RWPE2 (cell line): Measurements from ENCODE around the gene PLCL1.
"Not testable (repeated sequence)": the region's sequence is repeated elsewhere in the genome, so short reads cannot be mapped to it uniquely, and the experiment has no call there.

Experiments
- ATAC-seq: fragments of 200-7000 bp; cut with Tn5 transposase; 3 replicates; pipeline ENCODE4 v1.9.1; 2021; ENCODE audit warnings: low read depth
- DNase-seq: peaks from one replicate; pipeline ENCODE4 v3.0.0-alpha.2; 2020; ENCODE audit warnings: low spot score
- H3K27ac ChIP-seq: fragments of 450-650 bp; 2 replicates; pipeline ENCODE4 v1.5.1; 2017; ENCODE audit warnings: mild to moderate bottlenecking; ENCODE audit not compliant: poor library complexity, severe bottlenecking
- H3K27me3 ChIP-seq: fragments of 250-450 bp; sonication (Bioruptor Pico); 2 replicates; pipeline ENCODE4 v1.5.1; 2021; ENCODE audit warnings: mild to moderate bottlenecking, moderate library complexity; ENCODE audit not compliant: insufficient read depth, poor library complexity, severe bottlenecking
- H3K36me3 ChIP-seq: fragments of 250-450 bp; sonication (Bioruptor Pico); 2 replicates; pipeline ENCODE4 v1.5.1; 2020; ENCODE audit warnings: low read depth, mild to moderate bottlenecking, moderate library complexity
- H3K4me1 ChIP-seq: fragments of 250-450 bp; sonication (Bioruptor Pico); 2 replicates; pipeline ENCODE4 v1.5.1; 2021; ENCODE audit warnings: mild to moderate bottlenecking, moderate library complexity; ENCODE audit not compliant: insufficient read depth, poor library complexity, severe bottlenecking
- H3K4me3 ChIP-seq: fragments of 250-450 bp; sonication (Bioruptor Pico); 2 replicates; pipeline ENCODE4 v1.5.1; 2021; ENCODE audit warnings: mild to moderate bottlenecking, moderate library complexity; ENCODE audit not compliant: severe bottlenecking
- H3K9me3 ChIP-seq: fragments of 250-450 bp; sonication (Bioruptor Pico); 2 replicates; pipeline ENCODE4 v1.5.1; 2021; ENCODE audit warnings: mild to moderate bottlenecking, moderate library complexity; ENCODE audit not compliant: severe bottlenecking
- CTCF ChIP-seq: fragments of 450-650 bp; IDR thresholded peaks from one replicate; pipeline ENCODE4 v1.5.1; 2017; ENCODE audit warnings: mild to moderate bottlenecking, moderate library complexity; ENCODE audit not compliant: poor library complexity, severe bottlenecking

The PLCL1 gene

GRCh38 chr2:198178766-198179165 lies 374.4 kb downstream of the PLCL1 start:
- no peak overlapping the region for H3K4me3 ChIP-seq
- DNase-seq: no peak
- H3K36me3 ChIP-seq: no peaks in the 10 kb centered on the region
- TF ChIP-seq CTCF: no peak
- H3K9me3 ChIP-seq: no peaks in the 10 kb centered on the region
- H3K27ac ChIP-seq: no peak overlapping the region
- no peaks in the 10 kb centered on the region for H3K4me1 ChIP-seq
- no peaks in the 10 kb centered on the region for H3K27me3 ChIP-seq
- no peak for ATAC-seq

GRCh38 chr2:198186257-198186656 lies 381.9 kb downstream of the PLCL1 start:
- Histone ChIP-seq H3K27me3 (no peaks in the 10 kb centered on the region), H3K4me1 (no peaks in the 10 kb centered on the region), H3K36me3 (no peaks in the 10 kb centered on the region), H3K4me3 (no peak overlapping the region), H3K9me3 (no peaks in the 10 kb centered on the region), H3K27ac (no peak overlapping the region)
- DNase-seq (no peak), ATAC-seq (no peak)
- no peak for TF ChIP-seq CTCF

GRCh38 chr2:198187841-198188240 lies 383.4 kb downstream of the PLCL1 start:
- H3K4me3 ChIP-seq: no peak overlapping the region
- no peaks in the 10 kb centered on the region for H3K27me3 ChIP-seq
- H3K4me1 ChIP-seq: no peaks in the 10 kb centered on the region
- H3K9me3 ChIP-seq: no peaks in the 10 kb centered on the region
- ATAC-seq: no peak
- H3K27ac ChIP-seq: no peak overlapping the region
- no peaks in the 10 kb centered on the region for H3K36me3 ChIP-seq
- no peak for DNase-seq
- no peak for TF ChIP-seq CTCF

GRCh38 chr2:198188982-198189381 lies 384.6 kb downstream of the PLCL1 start:
- ATAC-seq (no peak), DNase-seq (no peak)
- Histone ChIP-seq H3K36me3 (no peaks in the 10 kb centered on the region), H3K9me3 (no peaks in the 10 kb centered on the region), H3K27me3 (no peaks in the 10 kb centered on the region), H3K4me1 (no peaks in the 10 kb centered on the region), H3K4me3 (no peak overlapping the region), H3K27ac (no peak overlapping the region)
- no peak for TF ChIP-seq CTCF

GRCh38 chr2:198191651-198192050 lies 387.3 kb downstream of the PLCL1 start:
- Histone ChIP-seq H3K36me3 (no peaks in the 10 kb centered on the region), H3K27me3 (no peaks in the 10 kb centered on the region), H3K4me3 (no peak overlapping the region), H3K4me1 (no peaks in the 10 kb centered on the region), H3K9me3 (no peaks in the 10 kb centered on the region), H3K27ac (no peak overlapping the region)
- DNase-seq (no peak), ATAC-seq (no peak)
- TF ChIP-seq CTCF: no peak

- H3K27me3 ChIP-seq, H3K36me3 ChIP-seq, H3K4me3 ChIP-seq, H3K27ac ChIP-seq, ATAC-seq, H3K9me3 ChIP-seq, H3K4me1 ChIP-seq, DNase-seq: not testable (repeated sequence)
These were observed 392.2 kb downstream of the PLCL1 start for GRCh38 chr2:198196556-198196955.
